ENCODE data around the gene PRKG1.
"Not testable (repeated sequence)": the region's sequence is repeated elsewhere in the genome, so short reads cannot be mapped to it uniquely, and the experiment has no call there.

The PRKG1 gene

DNA sequence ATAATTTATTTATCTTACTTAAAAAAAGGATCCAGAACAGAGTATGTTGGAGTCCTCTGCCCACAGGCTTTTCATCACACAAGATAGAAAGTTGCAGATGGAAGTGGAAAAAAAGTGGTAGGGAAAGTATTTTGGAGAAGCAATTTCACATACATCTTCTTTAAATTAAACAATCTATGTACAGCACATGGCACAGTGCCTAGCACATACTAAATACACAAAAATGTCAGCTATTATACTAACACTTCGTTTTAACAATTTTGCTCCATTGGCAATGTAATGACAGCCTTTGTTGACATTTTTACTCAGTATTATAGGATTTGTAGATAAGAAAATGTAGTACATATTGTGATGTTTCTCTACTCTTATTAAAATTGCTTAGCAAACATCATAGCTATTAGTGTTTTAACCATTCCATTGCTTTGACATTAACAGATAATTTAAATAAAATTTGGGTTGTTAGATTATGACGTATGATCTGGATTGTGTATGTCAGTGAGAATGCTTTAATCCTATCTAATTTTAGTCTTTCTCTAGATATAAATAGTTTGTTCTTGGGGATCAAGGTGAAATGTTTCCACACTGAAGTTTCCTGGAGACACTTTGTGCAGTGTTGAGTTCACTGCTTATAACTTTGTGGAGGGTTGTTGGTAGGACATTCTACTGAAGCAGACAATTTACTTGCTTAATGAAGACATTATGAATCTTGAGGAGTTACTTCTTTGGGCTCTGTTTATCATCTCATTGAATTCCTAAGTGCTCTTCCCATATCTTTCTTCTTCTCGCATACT lies 1037.0 kb downstream of the PRKG1 start:
- no peak for DNase-seq

DNA sequence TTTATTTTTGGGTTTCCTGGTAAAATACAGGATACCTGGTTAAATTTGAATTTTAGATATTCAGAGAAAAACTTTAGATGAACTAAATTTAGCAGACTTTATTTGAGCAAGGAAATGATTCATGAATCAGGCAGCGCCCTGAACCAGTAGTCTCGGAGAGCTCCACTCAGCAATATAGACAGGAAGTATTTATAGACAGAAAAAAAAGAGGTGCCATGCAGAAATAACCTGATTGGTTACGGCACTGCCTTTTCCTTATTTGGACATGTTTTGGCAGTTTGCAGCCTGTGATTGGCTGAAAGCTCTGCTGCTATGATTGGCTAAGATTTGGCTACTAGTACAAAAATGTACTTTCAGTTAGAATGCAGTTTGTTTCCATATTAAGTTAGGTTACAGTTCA lies 1041.5 kb downstream of the PRKG1 start:
- no peak for DNase-seq

DNA sequence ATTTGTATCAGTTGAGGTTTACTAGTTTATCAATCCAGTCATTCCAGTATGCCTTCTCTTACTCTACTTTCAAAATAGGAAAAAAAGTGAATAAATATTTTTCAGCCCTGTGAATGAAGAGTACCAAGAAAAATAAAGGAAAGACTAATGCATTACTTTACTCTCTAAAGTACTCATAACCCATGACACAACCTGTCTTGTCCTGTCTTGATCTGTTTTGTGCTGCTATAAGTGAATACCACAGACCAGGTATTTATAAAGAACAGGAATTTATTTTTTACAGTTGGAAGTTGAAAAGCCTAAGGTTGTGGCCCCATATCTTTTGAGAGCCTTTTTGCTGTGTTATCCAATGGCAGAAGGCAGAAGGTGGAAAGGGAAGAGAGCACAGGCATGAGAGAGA lies 1045.2 kb downstream of the PRKG1 start:
- DNase-seq: no peak

DNA sequence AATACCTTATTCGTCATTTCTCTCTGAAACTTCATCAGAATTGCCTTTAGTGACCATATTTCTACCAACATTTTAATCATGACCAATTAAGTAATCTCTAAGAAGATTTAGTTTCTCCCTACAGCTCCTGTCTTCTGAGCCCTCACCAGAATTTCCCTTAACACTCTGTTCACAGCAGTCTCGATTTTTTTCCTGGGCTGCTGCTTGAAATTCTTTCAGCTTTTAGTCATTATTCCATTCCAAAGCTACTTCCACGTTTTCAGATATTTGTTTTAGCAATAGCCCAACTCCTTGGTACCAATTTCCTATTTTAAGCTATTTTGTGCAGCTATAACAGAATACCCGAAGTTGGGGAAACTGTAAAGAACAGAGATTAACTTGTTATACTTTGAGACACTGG lies 1047.4 kb downstream of the PRKG1 start:
- DNase-seq: no peak

DNA sequence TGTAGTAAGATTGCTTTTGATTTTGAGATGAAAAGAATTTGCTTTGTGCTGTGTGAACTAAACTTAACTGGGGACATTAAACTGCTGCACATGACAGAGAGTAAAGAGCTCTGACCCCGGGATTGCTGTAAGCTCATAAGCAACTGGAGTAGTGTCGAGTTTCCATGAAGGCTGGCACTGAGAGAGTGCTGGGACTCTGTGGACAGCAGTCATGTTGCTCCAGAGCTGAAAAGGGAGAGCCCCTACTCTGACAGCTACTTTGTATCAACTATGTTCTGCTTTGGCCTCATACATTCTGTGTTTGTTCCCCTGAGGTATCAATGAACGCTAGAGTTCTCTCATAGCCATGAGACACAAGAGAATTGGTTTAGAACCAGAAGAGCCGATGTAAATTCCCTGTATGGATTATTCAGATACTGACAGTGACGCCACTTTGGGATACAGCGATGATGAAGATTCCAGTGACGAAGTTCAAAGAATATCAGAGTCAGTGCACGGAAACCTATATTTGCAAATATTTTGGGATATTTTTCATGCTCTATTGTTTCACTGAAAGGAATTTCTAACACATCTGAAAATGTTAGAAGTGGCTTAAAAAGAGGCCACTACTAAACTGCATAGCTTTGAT lies 1053.9 kb downstream of the PRKG1 start:
- DNase-seq: no peak

DNA sequence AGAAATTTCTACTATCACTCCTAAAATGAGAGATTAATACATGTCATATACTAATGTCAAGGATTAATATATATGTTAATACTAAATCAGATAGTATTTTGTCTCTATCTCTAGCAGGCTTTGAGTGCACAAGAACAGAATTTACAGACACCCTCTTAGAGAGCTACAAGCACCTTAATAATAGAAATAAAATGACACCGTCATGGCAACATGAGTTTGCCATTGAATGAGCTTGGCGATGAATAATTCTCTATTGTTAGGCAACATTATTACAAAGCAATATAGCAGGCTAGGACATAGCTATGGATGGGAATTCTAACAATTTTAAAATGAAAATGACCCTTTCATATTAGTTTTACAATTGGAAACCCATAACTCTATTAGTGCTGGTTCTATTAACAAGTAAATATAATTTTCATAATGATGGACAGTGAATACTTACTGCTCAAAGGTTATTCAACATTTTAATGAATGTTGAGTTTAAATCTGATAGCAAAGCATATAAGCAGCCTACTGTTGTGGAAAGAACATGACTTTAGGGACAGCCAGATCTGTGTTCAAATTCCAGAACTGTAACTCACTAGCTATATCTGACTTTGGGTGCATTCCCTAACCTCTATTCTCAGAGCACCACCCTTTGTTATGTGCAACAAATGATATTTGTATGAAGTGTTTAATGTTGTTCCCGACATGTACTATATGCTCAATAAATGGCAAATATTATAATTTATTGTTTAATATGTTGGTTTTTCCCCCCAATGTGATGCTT lies 1055.3 kb downstream of the PRKG1 start:
- no peak for DNase-seq

DNA sequence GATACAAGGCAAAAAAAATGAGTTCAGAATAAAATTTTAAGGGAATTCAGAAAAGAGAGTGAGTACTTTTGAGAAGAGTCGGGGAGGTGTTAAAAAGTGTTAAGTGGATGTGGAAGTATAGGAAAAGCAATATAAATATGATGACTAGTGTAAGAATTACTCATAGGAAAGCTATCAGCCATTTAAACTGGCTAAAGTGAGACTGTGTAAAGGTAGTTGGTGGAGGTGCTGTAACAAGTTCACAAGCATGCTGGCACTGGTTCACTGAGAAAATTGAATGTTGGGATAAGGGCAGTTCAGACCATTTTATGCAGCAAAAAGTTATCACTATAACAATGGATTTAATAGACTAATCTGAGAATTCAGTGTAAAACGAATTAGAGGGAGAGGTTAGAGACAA lies 1060.8 kb downstream of the PRKG1 start:
- no peak for DNase-seq

DNA sequence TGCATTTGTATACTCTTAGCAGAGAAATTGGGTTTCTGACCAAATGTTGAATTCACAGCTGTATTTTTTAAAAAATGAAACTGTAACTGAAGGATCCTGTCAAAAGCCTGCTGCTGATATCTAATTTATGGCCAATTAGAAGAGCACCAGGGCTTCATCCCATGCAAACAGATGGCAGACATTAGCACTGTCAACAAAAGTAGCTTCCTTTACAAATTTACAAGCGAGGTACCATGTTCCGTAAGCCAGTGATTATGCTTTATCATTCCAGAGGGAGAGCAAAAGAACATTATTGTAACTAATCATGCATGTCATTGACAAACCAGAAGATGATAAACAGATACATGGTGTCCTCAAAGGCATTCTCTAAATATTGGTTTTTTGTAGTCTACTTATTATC lies 1062.6 kb downstream of the PRKG1 start:
- DNase-seq: no peak

DNA sequence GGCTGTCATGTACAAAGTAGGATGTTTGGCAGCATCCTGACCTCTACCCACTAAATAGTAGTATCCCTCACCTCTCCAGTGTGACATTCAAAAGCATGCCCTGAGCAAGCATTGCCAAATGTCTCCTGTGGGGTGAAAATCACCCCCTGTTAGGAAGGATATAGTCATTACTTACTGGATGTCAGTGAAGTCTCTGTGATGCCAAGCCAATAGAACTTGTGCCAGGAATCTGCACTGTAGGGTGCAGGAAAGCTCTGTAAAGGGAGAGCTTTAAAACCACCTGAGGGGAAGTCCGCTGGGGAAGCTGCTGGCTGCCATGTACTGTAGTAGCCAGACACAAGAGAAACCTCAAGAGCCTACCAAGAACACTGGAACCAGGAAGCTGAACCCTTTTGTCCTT lies 1069.1 kb downstream of the PRKG1 start:
- no peak for DNase-seq

DNA sequence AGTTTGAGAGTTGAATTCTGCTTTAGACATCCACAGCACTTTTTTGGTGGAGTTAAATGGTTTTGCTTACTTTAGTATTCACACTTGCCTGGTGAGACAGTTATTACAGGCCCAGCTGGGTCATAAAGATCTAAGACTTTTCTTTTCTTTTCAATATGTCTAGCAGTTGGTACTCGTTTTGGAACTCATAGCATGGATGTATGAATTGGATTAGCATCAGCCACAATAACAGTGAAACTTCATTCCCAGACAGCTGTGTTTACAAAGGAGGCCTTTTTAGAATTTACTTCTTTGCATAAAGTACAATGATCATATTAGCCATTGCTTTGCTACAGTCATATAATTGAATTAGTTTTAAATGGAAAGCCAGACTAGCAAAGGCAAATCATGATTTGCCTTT lies 1071.3 kb downstream of the PRKG1 start:
- DNase-seq: no peak

DNA sequence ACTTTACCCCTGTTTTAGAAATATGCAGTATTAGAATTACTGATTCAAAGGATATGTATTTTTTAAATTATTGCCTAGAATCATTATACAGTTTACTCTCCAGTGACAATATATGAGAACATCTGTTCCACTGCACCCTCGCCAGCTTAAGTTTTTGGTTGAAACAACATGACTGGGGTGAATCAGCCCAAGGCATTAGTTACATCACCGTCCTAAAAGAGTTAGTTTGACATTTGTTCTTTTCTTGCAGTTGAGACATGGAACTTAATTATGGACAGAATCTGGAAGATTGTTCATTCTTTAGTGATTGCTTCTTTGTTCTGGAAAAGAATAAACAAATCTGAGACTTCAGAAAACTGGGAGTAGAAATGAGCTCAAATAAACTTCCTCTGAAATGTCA lies 1072.5 kb downstream of the PRKG1 start:
- no peak for DNase-seq

DNA sequence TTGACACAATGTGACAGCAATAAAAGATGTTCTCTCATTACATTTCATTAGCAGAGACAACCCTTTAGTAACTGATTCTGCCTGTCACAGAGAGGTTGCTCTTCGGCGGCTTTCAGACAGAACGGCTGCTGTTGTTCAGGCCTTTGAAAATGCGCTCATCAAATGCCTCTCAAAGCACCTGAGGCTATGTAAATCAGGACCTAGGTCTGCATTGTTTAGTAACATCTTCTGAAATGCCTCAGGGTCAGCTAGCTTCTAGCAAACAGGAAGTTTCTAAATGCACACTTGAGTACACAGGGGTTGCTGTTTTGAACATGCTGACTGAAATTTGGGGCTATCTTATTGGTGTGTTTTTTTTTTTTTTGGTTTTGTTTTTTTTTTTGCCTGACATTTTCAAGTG lies 1096.5 kb downstream of the PRKG1 start:
- DNase-seq: no peak

DNA sequence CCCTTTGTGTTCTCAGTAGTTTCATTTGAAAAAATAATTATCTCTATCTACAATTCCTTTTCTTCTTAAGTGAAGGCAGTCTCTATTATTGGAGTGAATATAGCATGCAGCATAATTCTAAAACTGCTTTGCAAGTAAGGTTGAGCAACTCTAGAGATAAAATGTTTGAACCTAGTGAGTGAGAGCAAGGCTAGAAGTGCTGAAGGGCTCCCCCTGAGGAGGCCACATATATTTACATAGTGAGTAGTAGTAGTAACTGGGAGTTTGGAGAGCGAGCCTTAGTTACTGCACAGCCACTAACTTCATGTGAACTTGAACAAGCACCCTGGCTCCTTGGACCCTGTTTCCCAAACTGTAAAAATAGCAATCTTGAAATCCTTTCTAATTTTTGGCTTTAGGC lies 1098.3 kb downstream of the PRKG1 start:
- DNase-seq: no peak

DNA sequence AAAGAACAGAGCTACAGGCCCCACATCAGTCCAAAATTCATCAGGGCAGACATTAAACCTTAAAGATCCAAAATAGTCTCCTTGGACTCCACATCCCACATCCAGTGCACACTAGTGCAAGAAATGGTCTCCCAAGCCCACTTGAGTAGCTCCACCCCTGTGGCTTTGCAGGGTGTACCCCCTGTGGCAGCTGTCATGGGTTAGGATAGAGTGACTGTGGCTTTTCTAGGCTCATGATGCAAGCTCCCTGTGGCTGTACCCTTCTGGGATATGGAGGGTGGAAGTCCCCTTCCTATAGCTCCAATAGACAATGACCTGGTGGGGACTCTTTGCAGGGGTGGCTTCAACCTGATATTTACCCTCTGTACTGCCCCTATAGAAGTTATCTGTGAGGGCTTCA lies 1111.0 kb downstream of the PRKG1 start:
- DNase-seq: no peak

DNA sequence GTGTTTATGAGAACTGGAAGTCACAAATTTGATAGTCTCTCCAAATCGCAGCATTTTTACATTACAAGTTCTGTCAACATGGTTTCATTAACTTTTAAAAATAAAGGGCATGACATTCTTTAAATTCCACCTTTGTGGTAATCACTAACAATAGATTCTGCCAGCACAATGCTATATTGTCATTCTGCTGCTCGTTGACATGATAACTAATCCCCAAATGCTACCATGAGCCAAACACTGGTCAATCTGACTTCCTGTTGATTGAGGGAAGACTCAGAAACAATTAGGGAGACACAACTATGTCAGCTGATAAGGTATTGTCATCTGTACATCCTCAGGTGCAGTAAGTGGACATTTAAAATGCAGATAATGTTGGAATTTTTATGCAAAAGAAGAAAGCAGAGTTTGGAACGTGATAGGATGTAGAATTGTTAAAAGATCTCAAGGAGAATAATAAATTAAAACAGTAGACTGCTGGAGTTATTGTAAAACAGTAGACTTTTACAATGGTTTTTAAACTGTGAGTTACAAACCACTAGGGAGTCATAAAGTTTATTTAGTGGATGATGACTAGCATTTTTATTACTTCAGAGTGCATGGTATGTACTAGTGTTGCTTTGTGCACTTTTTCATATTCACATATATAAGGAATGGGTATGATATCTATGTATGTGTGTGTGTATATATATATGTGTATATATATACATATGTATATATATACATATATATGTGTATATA lies 1113.4 kb downstream of the PRKG1 start:
- no peak for DNase-seq

DNA sequence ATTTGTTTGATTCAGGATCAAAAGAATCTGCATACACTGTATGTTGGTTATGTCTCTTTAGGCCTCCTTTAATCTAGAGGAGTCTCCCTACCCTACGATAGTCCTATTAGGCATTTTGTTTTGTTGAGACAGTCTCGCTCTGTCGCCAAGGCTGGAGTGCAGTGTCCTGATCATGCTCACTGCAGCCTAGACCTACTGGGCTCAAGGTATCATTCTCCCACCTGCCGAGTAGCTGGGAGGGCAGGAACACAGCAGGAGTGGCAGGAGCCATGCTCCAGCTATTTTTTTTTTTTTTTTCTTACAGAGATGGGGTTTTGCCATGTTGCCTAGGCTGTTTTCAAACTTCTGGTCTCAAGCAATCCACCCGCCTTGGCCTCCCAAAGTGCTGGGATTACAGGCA lies 1116.8 kb downstream of the PRKG1 start:
- DNase-seq: no peak

DNA sequence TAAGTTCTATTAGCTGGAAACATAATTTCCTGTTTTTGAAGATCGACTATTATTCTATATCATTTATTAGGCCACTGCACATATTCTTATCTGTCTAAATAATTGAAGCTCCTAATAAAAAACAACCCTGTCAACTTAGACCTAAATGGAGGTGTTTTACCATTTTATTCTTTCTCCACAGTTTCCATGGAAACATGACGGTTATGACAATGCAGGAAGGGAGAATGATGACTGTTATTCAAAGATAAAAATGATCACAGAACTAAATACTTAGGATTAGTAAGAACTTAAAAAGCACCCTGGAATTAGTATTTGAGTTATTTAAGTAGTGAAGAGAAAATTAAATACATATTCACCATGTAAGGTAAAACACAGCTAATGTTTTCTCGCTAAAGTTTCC lies 1119.9 kb downstream of the PRKG1 start:
- no peak for DNase-seq

DNA sequence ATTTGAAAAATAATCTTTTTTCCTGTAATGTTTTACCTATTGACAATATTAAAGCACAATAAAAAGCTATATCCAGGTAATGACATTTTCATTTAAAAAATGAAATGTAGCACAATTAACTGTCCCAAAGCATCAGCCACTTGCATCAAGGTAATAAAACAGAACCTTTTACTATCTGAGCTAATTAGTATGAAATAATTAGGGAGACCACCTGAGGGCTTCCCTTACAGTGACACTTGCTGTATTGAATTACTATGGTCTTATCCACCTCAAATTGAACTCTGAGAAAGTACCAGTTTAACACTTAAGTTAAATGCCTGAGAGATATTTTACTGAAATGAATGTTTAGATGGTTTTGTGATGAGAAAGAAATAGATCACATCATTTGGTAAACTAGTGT lies 1120.4 kb downstream of the PRKG1 start:
- DNase-seq: no peak

DNA sequence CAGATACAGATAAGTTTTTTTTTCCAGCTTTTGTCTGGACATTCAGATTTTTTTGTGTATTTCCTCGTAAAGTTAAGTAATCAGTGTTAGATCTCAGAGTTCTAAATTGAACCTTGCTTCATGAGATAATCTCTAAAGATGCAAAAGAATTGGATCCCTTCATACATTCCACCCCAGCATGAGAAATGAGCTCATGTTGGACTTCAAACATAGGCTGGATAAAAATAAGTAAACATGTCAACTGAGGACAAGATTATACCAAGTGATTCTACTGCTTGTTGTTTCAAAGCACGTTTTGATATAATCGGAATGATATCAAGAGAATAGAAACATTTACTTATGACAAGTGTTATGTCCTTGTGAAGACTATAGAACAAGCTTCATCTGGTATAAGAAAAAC lies 1122.8 kb downstream of the PRKG1 start:
- no peak for DNase-seq

DNA sequence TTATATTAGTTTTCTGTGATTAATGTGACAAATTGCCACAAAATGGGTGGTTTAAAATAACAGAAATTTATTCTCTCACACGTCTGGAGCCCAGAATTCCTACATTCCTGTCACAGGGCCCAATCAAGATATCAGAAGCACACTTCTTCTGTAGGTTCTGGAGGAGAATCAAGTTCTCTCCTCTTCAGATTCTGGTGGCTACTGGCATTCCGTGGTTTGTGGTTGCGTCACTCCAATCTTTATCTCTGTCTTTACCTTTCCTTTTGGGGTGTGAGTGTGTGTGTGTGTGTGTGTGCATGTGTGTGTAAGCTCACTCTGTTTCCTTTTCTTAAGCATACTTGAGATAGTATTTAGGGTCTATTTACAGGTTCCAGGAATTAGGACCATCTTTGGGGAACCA lies 1124.3 kb downstream of the PRKG1 start:
- DNase-seq: no peak

DNA sequence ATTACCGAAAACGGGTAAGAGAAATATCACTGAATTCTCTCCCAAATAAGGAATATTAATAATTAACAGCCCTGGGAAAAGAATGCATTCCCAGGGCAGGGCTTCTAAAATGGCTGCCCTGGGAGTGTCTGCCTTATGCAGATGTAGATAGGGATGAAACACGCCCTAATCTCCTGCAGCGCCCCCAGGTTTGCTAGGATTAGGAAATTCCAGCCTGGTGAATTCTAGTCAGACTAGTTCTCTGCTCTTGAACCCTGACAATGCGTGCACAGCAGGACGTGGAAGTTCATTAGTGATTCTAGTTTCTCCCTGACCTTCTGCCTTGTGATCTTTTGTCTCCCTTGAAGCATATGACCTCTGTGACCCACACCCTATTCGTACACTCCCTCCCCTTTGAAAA lies 1130.6 kb downstream of the PRKG1 start:
- DNase-seq: not testable (repeated sequence)

DNA sequence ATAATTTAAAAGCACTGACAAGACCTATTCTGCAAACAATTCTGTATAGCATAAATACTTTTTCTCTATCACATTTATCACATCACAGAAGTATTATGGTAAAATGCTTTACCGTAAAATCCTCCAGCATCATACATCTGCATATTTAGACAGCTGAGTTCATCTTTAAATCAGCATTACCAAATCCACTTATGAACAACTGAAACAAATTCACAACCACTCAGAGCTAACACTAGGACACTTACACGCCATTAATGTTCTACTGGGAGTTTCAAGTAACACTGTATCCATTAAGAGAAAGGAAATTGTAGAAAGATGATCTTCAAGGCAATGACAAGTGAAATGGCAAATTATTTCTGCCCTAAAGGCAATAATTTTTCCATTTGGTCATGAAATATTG lies 1134.1 kb downstream of the PRKG1 start:
- no peak for DNase-seq

DNA sequence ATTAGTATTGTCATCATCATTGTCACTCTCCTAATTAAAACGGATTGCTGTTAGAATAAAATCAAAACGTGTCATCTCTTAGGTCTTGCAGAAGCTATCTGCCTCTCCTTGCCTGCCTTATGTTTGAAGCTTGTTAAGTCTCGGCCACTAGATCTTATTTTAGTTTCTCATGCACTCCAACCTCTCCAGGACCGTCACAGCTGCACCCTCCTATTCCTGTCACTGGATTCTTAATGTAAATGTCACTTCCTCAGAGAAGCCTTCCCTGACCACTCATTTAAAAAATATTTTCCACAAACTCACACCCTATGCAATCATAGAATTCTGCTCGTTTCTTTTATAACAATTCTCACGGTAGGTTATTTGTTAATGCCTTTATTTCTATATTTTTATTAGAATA lies 1135.9 kb downstream of the PRKG1 start:
- no peak for DNase-seq

DNA sequence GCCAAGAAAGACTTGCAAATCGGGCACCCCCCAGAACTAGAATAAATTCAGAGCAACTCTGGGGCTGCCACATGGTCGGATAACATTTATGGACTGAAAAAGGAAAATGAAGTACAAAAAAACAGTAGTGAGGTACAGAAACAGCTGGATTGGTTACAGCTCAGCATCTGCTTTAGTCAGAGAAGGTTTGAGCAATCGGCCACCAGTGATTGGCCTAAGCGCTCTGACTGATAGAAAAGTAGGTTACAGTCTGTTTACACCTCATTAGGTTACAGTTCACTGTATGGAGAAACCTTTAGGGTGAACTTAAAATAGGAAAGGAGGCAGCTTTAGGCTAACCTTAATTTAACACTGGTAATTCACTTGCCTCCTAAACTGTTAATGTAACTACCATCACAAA lies 1137.8 kb downstream of the PRKG1 start:
- DNase-seq: no peak
